H1 (cell line): ENCODE data around the gene ARSK.

ENCODE experiments used
- POLR2A ChIP-seq, 2 experiments: IDR thresholded peaks; 1 replicate in 1 of 2; 2 replicates in 1 of 2; pipeline ENCODE4 v1.6.1; 2011; ENCODE audit warnings: low read depth in 2 of 2, low read length in 2 of 2, mild to moderate bottlenecking in 2 of 2; ENCODE audit errors: control extremely low read depth in 1 of 2
- POLR2AphosphoS5 ChIP-seq: IDR thresholded peaks from 2 replicates; pipeline ENCODE4 v1.6.1; 2011; ENCODE audit warnings: low read depth, low read length

- TF ChIP-seq POLR2A (IDR thresholded peaks at IDR 0.05; ENCODE audit: control extremely low read depth in 1 of 2, low read depth in 2 of 2, low read length in 2 of 2): no peak
- TF ChIP-seq POLR2AphosphoS5: no peak
These were observed 10.5 kb downstream of the ARSK start for GRCh38 chr5:95565280-95565920.
